Esophagus squamous epithelium (tissue), 5 donors: Measurements from ENCODE around the gene RAB11FIP5. TPM values are rescaled to one million over a fixed set of nuclear protein-coding genes. Genes with fewer than 3 reads are reported as not detected.
A peak's percentile ranks its signal among the peaks of the same experiment; 100 is the strongest.

Experiments
- DNase-seq: peaks from one replicate; lab custom pipeline; 2025; lab: John Stamatoyannopoulos, UW
- H3K27ac ChIP-seq, 4 donors: fragments of 200-600 bp; sonication (generic); one replicate each; pipeline ENCODE4 v1.5.1; 2016 to 2019; ENCODE audit warnings: mild to moderate bottlenecking in 1 of 4
- H3K27me3 ChIP-seq, 4 donors: fragments of 200-600 bp; sonication (generic); 1 replicate in 3 of 4; 2 replicates in 1 of 4; pipeline versions ENCODE4 v1.5.1 to v1.6.0; 2017 to 2021; ENCODE audit warnings: antibody characterized with exemption in 1 of 4
- H3K36me3 ChIP-seq, 3 donors: fragments of 200-600 bp; sonication (generic); one replicate each; pipeline ENCODE4 v1.5.1; 2016 to 2019
- H3K4me1 ChIP-seq, 3 donors: fragments of 200-600 bp; sonication (generic); one replicate each; pipeline ENCODE4 v1.5.1; 2017 to 2019
- H3K4me3 ChIP-seq, 4 donors: fragments of 200-600 bp; sonication (generic); 1 replicate in 3 of 4; 2 replicates in 1 of 4; pipeline ENCODE4 v1.5.1; 2016 to 2019; ENCODE audit warnings: mild to moderate bottlenecking in 2 of 4, moderate library complexity in 1 of 4
- H3K9me3 ChIP-seq, 3 donors: fragments of 200-600 bp; sonication (generic); one replicate each; pipeline ENCODE4 v1.5.1; 2016 to 2019
- CTCF ChIP-seq, 6 experiments: fragments of 450-650 bp in 4 of 6; fragments of 200-600 bp in 2 of 6; sonication (generic) in 2 of 6; IDR thresholded peaks; one replicate each; pipeline ENCODE4 v1.5.1; 2016 to 2019; ENCODE audit warnings: antibody characterized with exemption in 6 of 6, mild to moderate bottlenecking in 4 of 6, moderate library complexity in 4 of 6
- POLR2A ChIP-seq, 4 donors: fragments of 450-650 bp; IDR thresholded peaks; one replicate each; pipeline ENCODE4 v1.6.1; 2017; ENCODE audit warnings: antibody characterized with exemption in 4 of 4, mild to moderate bottlenecking in 4 of 4, moderate library complexity in 3 of 4
- WGBS, 2 donors: methylation state at CpG; one replicate each; pipeline ENCODE4 v1.1.5; 2018; 5-methylcytosine and 5-hydroxymethylcytosine counted together
- intact Hi-C: fragments of 100-400 bp; cut with DNase I; formaldehyde crosslinking; loops from one replicate; pipeline ENCODE4 v1.15.0; 2022
- total RNA-seq, 4 donors: library from RNA; depleted of rRNA; stranded (reverse); fragments of >200 nt; gene quantifications; one replicate each; pipeline ENCODE4 v1.1.0, GENCODE V29; 2016
- donor health status: DM: yes; HTN: yes; CAD: no.

RAB11FIP5 gene
- total RNA-seq, 4 donors from 2014 or later, result 12.2 to 19.6 (median 16.6) TPM

GRCh38 chr2:73071360-73072128 is 41.2 kb downstream of the RAB11FIP5 start, which contains the start of gene SFXN5:
Gene SFXN5, minus strand, starts transcription at chr2:73071712. Its CDS starts 7 bp downstream, at chr2:73071705.
- H3K4me3 ChIP-seq, result peak within 1 kb of the TSS; percentile 70 to 94 (median 92)
- intact Hi-C loops, result no loop called here
- peak within 1 kb of the TSS; percentile 86 to 97 (median 94) for H3K27ac ChIP-seq
- H3K27me3 ChIP-seq, result no peaks in the 10 kb centered on the region
- 0% methylated on average over 11 to 21 of the region's 67 CpGs for WGBS, 2 donors
- H3K4me1 ChIP-seq, result peaks cover 15 to 54% (median 27%) of the 10 kb centered on the region in 3 donors
- no peaks in the 10 kb centered on the region for H3K9me3 ChIP-seq
- peak; percentile 83 for DNase-seq
- TF ChIP-seq CTCF (IDR thresholded peaks at IDR 0.05) (peak in 2 of 6 experiments; percentile 11 to 23), POLR2A (IDR thresholded peaks at IDR 0.05) (peak in 1 of 4 donors; percentile 39)
- peaks cover 0 to 30% (median 0%) of the 10 kb centered on the region in 3 donors for H3K36me3 ChIP-seq

- TF ChIP-seq CTCF (IDR thresholded peaks at IDR 0.05) (no peak), POLR2A (IDR thresholded peaks at IDR 0.05) (peak in 2 of 4 donors; percentile 39 to 58)
- intact Hi-C loops, result no loop called here
- Histone ChIP-seq H3K4me1 (peaks cover 15 to 52% (median 27%) of the 10 kb centered on the region in 3 donors), H3K27ac (peak overlapping the region; percentile 86 to 97 (median 94)), H3K9me3 (no peaks in the 10 kb centered on the region), H3K36me3 (peaks cover 0 to 23% (median 0%) of the 10 kb centered on the region in 3 donors), H3K27me3 (no peaks in the 10 kb centered on the region), H3K4me3 (peak overlapping the region; percentile 70 to 94 (median 92))
- DNase-seq, result no peak
- 0% methylated on average over 2 of the region's 83 CpGs; no CpG with 5 or more reads in 1 of the 2 donors for WGBS, 2 donors
Observed at GRCh38 chr2:73070643-73071359, 41.9 kb downstream of the RAB11FIP5 start.

GRCh38 chr2:73069855-73070642 is 42.7 kb downstream of the RAB11FIP5 start:
- WGBS, 2 donors, result 10 to 23% methylated on average over 14 to 24 of the region's 29 CpGs
- Histone ChIP-seq H3K27me3 (no peaks in the 10 kb centered on the region), H3K36me3 (peaks cover 0 to 15% (median 0%) of the 10 kb centered on the region in 3 donors), H3K9me3 (no peaks in the 10 kb centered on the region), H3K4me1 (peaks cover 15 to 52% (median 31%) of the 10 kb centered on the region in 3 donors), H3K27ac (peak overlapping the region; percentile 86 to 97 (median 94)), H3K4me3 (peak overlapping the region; percentile 70 to 94 (median 92))
- no peak for DNase-seq
- intact Hi-C loops, result no loop called here
- TF ChIP-seq CTCF (IDR thresholded peaks at IDR 0.05), result no peak
- TF ChIP-seq POLR2A (IDR thresholded peaks at IDR 0.05), result no peak

GRCh38 chr2:73069041-73069854 is 43.5 kb downstream of the RAB11FIP5 start:
- no peak for DNase-seq
- H3K36me3 ChIP-seq, result peaks cover 0 to 9% (median 0%) of the 10 kb centered on the region in 3 donors
- no peaks in the 10 kb centered on the region for H3K27me3 ChIP-seq
- intact Hi-C loops, result no loop called here
- WGBS, 2 donors, result 61 to 66% methylated on average over 7 of the region's 7 CpGs
- no peak for TF ChIP-seq POLR2A (IDR thresholded peaks at IDR 0.05)
- no peak for TF ChIP-seq CTCF (IDR thresholded peaks at IDR 0.05)
- peaks cover 16 to 60% (median 37%) of the 10 kb centered on the region in 3 donors for H3K4me1 ChIP-seq
- peak overlapping the region in 2 of 4 donors; percentile 94 for H3K4me3 ChIP-seq
- H3K9me3 ChIP-seq, result no peaks in the 10 kb centered on the region
- H3K27ac ChIP-seq, result peak overlapping the region in 2 of 4 donors; percentile 86 to 95
